ENCODE results near the gene GABRA4.

GABRA4 gene

GRCh38 chr4:46979726-46980125, 13.7 kb downstream of the GABRA4 start:
- intact Hi-C loops (cut with DNase I; ENCODE audit: low total_unique reads): no loop called here
- H3K27me3 ChIP-seq: no peaks in the 10 kb centered on the region
- no peak overlapping the region for H3K27ac ChIP-seq
- no peaks in the 10 kb centered on the region for H3K36me3 ChIP-seq
- no peak for TF ChIP-seq CTCF (IDR thresholded peaks at IDR 0.05)
- H3K4me1 ChIP-seq: no peaks in the 10 kb centered on the region
- H3K9me3 ChIP-seq: no peaks in the 10 kb centered on the region
- no peak for DNase-seq
- no peak overlapping the region for H3K4me3 ChIP-seq

- Histone ChIP-seq H3K27me3 (no peaks in the 10 kb centered on the region), H3K36me3 (no peaks in the 10 kb centered on the region), H3K27ac (no peak overlapping the region), H3K9me3 (no peaks in the 10 kb centered on the region), H3K4me1 (no peaks in the 10 kb centered on the region), H3K4me3 (no peak overlapping the region)
- TF ChIP-seq CTCF (IDR thresholded peaks at IDR 0.05): no peak
- intact Hi-C loops (cut with DNase I; ENCODE audit: low total_unique reads): no loop called here
- no peak for DNase-seq
These were observed 14.1 kb downstream of the GABRA4 start for GRCh38 chr4:46979283-46979682.

GRCh38 chr4:46977245-46977644, 16.1 kb downstream of the GABRA4 start:
- Histone ChIP-seq H3K36me3 (no peaks in the 10 kb centered on the region), H3K4me1 (no peaks in the 10 kb centered on the region), H3K27ac (no peak overlapping the region), H3K27me3 (no peaks in the 10 kb centered on the region), H3K4me3 (no peak overlapping the region), H3K9me3 (no peaks in the 10 kb centered on the region)
- intact Hi-C loops (cut with DNase I; ENCODE audit: low total_unique reads): no loop called here
- no peak for DNase-seq
- no peak for TF ChIP-seq CTCF (IDR thresholded peaks at IDR 0.05)

- Histone ChIP-seq H3K4me3 (no peak overlapping the region), H3K4me1 (no peaks in the 10 kb centered on the region), H3K36me3 (no peaks in the 10 kb centered on the region), H3K27ac (no peak overlapping the region), H3K27me3 (no peaks in the 10 kb centered on the region), H3K9me3 (no peaks in the 10 kb centered on the region)
- intact Hi-C loops (cut with DNase I; ENCODE audit: low total_unique reads): no loop called here
- TF ChIP-seq CTCF (IDR thresholded peaks at IDR 0.05): no peak
- no peak for DNase-seq
These were observed 17.4 kb downstream of the GABRA4 start for GRCh38 chr4:46975812-46976553.

- intact Hi-C loops (cut with DNase I; ENCODE audit: low total_unique reads): no loop called here
- H3K4me3 ChIP-seq: no peak overlapping the region
- no peaks in the 10 kb centered on the region for H3K27me3 ChIP-seq
- H3K9me3 ChIP-seq: no peaks in the 10 kb centered on the region
- no peak for TF ChIP-seq CTCF (IDR thresholded peaks at IDR 0.05)
- no peaks in the 10 kb centered on the region for H3K36me3 ChIP-seq
- DNase-seq: no peak
- H3K4me1 ChIP-seq: no peaks in the 10 kb centered on the region
- no peak overlapping the region for H3K27ac ChIP-seq
These were observed 18.4 kb downstream of the GABRA4 start for GRCh38 chr4:46974891-46975543.

All from tibial artery (tissue), 4 donors.